ENCODE results near the gene FLG2.
"Not testable (repeated sequence)": the region's sequence is repeated elsewhere in the genome, so short reads cannot be mapped to it uniquely, and the experiment has no call there.

FLG2 gene

DNA sequence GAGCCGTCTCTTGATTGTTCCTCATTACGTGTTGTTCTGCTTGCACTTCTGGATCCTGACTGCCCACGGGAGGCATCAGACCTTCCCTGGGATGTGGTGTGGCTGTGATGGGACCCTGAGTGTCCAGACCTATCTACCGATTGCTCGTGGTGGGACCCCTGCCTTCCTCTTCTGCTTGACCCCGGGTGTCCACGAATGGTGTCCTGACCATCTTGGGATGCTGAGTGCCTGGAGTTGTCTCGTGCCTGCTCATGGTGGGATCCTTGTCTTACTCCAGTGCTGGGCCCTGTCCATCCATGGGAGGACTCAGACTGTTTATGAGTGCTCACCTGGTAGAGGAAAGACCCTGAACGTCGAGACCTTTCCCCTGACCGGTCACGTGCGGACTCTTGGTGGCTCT is 47.6 kb downstream of the FLG2 start:
- not testable (repeated sequence) for DNase-seq (ENCODE audit: low spot score)

DNA sequence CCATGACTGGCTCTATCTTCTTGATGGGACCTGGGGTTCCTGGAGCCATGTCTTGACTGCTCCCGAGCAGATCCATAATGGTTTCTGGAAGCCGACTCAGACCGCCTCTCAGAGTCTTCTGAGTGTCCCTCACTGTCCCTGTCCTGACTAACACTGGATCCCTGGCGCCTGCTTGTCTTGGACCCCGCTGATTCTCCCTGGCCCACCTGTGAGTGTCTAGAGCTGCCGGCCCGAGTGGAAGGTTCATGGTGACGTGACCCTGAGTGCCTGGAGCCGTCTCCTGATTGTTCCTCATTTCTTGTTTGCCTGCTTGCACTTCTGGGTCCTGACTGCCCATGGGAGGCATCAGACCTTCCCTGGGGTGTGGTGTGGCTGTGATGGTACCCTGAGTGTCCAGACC is 49.9 kb downstream of the FLG2 start:
- DNase-seq (ENCODE audit: low spot score) = no peak

- DNase-seq (ENCODE audit: low spot score) = not testable (repeated sequence)
Measured at GRCh38 chr1:152309320-152309901, 50.4 kb downstream of the FLG2 start.

DNA sequence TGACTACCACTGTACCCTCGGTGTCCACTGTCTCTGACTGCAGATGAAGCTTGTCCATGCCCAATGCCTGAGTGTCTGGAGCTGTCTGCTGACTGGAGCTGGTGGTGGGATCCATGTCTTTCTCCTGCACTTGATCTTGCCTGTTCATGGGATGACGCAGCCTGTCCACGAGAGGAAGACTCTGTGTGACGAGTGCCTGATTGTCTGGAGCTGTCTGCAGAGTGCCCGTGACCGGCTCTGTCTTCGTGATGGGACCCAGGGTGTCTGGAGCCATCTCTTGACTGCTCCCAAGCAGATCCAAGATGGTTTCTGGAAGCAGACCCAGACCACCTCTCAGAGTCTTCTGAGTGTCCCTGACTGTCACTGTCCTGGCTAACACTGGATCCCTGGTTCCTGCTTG is 51.0 kb downstream of the FLG2 start:
- not testable (repeated sequence) for DNase-seq (ENCODE audit: low spot score)

- not testable (repeated sequence) for DNase-seq (ENCODE audit: low spot score)
Measured at GRCh38 chr1:152307970-152308369, 51.8 kb downstream of the FLG2 start.

- DNase-seq (ENCODE audit: low spot score) = not testable (repeated sequence)
Measured at GRCh38 chr1:152306123-152306522, 53.7 kb downstream of the FLG2 start.

DNA sequence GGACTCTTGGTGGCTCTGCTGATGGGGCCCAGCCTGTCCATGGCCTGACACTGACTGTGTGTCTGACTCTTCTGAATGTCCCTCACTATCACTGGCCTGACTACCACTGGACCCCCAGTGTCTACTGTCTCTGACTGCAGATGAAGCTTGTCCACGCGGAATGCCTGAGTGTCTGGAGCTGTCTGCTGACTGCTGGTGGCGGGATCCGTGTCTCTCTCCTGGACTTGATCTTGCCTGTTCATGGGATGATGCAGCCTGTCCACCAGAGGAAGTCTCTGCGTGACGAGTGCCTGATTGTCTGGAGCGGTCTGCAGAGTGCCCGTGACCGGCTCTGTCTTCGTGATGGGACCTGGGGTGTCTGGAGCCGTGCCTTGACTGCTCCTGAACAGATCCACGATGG is 55.0 kb downstream of the FLG2 start:
- DNase-seq (ENCODE audit: low spot score) = not testable (repeated sequence)

DNA sequence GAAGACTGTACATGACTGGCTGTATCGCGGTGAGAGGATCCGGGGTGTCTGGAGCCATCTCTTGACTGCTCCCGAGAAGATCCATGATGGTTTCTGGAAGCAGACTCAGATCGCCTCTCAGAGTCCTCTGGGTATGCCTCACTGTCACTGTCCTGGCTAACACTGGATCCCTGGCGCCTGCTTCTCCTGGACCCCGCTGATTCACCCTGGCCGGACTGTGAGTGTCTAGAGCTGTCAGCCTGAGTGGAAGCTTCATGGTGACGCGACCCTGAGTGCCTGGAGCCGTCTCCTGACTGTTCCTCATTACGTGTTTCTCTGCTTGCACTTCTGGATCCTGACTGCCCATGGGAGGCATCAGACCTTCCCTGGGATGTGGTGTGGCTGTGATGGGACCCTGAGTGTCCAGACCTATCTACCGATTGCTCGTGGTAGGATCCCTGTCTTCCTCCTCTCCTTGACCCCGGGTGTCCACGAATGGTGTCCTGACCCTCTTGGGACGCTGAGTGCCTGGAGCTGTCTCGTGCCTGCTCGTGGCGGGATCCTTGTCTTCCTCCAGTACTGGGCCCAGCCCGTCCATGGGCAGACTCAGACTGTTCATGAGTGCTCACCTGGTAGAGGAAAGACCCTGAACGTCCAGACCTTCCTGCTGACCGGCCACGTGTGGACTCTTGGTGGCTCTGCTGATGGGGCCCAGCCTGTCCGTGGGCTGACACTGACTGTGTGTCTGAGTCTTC is 56.5 kb downstream of the FLG2 start:
- not testable (repeated sequence) for DNase-seq (ENCODE audit: low spot score)

Data from putamen (tissue), 1 donor.